Activated CD8-positive, alpha-beta memory T cell treated with anti-CD3 and anti-CD28 coated beads, Interleukin-2, amount 50 U/mL, for 1 hour (primary cell): ENCODE data around the gene PPP2R2D.

ENCODE experiments used
- DNase-seq: peaks from one replicate; pipeline ENCODE4 v3.0.0-alpha.2; 2020; ENCODE audit errors: extremely low read depth

Gene PPP2R2D

DNA sequence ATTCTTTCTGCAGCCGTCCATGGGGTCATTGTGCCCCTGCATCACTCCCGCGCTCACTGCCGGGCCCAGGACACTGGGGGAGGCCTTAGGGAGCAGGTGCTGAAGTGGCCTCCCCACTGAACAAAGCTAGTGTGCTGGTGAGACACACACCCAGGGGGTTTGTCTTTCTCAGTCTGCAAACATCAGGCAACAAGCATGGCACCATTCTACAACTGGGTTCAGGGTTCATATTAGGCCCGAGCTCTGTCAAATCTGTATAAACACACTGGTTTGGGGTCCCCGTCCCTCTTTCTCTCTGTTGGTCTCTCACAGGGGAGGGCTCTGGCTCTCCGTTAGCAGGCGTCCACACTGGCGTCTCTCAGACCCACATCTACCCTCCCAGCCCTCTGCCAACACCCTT is 11.1 kb upstream of the PPP2R2D start:
- DNase-seq, result no peak

- no peak for DNase-seq
Observed at GRCh38 chr10:131890276-131891195, 10.3 kb upstream of the PPP2R2D start.

DNA sequence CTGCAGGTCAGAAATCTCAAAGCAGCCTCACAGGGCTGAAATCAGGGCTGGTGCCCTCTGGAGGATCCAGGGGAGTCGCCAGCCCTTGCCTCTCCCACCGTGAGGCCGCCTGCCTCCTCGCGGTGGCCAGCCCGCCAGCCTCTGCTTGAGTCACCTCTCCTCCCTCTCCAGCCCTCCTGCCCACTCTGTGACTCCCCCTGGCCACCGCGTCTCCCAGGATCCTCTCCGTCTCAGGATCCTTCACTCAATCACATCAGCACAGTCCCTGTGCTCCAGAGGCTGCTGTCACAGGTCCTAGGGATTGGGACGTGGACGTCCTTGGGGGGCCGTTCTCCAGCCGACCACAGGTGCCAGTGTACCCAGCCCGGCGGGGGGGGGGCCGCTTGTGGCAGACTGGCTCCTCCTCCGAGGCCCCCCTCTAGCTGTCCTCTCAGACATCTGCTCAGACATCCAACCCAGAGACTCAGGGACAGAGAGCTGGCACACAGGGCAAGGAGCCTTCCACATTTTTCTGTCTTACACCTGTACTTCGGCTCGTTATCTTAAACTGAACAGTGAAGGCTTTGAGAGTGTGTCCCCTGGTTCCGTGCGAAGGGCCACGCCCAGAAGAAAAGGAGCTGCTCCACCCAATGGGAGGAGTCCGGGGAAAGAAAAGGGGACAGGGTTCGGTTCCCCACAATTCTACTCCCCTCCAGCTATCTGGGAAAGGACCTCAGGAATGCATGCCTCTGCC is 9.4 kb upstream of the PPP2R2D start:
- DNase-seq, result no peak

DNA sequence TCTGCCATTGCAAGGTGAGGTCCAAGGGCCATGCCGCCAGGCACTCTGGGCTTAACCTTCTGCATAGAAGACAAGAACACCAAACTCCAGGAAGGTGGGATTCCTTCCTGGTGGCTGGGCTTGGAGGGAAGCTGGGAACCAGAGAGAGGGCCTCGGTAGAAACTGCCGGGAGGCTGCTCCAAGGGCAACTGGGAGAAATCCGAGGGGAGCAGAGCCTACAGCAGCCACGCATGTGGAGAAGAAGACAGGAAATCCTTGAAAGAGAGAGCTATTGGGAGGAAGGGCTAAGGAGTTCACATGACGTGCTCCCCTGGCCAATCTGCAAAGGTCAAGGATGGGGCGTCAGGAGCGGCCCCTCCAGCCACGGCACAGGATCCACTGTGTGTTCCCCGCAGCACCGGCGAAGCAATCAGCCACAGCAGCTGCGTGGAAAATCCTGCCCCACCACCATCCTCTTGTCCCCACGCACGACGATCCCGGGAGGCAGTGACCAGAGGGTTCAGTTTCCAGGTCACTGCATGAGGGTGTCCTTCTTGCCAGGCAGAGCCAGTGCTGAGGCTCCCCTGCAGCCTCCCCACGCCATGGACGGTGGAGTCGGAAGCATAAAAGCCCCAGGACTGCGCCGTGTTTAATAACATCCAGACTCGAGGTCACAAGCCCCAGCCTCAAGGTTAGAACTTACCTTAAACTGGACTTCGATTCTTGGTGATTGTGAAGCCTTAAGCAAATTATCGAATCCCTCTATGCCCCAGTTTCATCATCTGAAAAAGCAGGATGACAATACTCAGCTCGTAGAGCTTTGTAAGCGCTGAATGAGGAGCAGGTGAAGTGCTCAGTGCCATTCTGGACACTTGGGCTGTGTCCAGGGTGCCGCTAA is 8.6 kb upstream of the PPP2R2D start:
- no peak for DNase-seq

- no peak for DNase-seq
Observed at GRCh38 chr10:131892806-131893675, 7.8 kb upstream of the PPP2R2D start.

- no peak for DNase-seq
Observed at GRCh38 chr10:131895116-131895515, 5.7 kb upstream of the PPP2R2D start.

GRCh38 chr10:131896403-131896802 is 4.4 kb upstream of the PPP2R2D start:
- DNase-seq, result no peak

DNA sequence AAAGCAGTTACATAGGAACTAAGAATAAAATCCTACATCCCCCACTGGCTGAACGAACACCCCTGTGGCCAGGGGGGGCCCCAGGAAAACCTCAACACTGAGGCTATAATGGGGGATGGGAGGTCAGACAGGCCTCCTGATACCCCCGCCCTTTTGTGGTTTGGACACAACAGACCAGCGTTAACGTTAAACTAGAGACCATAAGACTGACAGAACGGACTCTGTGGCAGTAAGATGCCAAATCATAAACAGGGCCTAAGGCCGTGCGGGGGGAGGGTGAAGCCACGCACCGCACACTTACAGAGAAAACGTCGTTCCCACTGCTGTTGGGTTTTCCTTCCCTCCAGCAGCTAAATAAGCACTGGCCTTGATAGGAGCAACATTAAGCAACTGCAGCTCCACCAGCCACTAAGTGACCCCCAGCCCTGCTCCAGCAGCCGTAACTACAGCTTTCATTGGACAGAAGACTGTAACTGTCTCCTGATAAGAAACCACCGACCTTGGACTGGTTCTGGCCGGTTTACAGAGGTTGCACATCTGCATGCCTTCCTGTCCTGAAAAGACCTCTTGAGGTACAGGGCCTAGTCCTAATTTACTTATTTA is 3.4 kb upstream of the PPP2R2D start:
- no peak for DNase-seq

DNA sequence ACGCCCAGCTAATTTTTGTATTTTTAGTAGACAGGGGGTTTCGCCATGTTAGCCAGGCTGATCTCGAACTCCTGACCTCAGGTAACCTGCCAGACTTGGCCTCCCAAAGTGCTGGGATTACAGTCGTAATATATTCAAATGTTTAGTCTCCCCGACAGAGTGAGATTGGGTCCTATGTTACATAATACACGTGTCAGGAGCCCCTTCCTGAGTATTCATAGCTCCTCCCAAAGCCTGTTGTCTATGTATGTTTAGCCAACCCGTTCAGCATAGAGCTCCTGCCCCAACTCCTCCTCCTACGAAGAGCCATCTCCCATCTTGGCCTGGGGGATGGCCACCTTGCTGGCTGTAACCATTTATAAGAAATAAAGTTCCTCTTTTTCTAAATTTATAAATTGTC is 2.7 kb upstream of the PPP2R2D start:
- DNase-seq, result no peak

DNA sequence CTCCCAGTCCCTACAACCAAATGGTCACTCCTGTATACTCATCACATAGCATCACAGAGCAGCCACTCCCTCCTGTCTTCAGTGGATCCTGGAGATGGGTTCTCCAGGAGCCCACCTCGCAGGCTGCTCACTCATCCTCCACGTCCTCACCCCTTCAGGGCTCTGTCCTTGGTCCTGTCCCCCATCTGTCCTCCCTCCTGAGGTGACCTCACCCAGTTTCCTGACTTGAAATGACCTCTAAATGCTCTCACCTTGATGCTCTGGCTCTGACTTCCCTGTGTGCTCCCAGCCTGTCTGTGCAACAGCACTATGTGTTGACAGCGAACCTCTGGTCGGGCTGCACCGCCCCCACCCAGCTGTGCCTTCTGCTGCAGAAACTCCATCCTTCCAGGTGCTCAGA is 2.1 kb upstream of the PPP2R2D start:
- DNase-seq, result no peak

- no peak for DNase-seq
Observed at GRCh38 chr10:131899116-131899690, 1.6 kb upstream of the PPP2R2D start.

- DNase-seq, result no peak
Observed at GRCh38 chr10:131899695-131900349, 986 bp upstream of the PPP2R2D start.

- no peak for DNase-seq
Observed at GRCh38 chr10:131901181-131901829, 497 bp downstream of the PPP2R2D start.

DNA sequence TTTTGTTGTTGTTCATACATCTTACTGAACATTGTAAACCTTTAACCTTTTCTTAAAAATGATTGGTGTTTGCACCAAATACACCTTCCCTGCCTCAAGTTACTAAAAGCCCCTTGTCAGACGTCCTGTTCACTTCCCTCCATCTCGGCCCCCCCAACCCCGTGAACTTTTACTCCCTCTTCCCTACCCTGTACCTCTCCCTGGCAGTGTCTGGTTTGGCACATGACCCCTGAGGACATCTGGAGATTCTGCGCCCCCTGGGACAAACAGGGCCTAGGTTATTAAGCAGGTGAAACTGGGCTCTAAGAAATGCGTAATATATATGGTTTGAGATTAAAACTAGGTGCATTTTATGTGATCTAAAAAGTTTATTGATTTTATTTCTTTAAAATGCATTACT is 1.4 kb downstream of the PPP2R2D start:
- no peak for DNase-seq

- DNase-seq, result no peak
Observed at GRCh38 chr10:131902691-131903090, 1.9 kb downstream of the PPP2R2D start.

DNA sequence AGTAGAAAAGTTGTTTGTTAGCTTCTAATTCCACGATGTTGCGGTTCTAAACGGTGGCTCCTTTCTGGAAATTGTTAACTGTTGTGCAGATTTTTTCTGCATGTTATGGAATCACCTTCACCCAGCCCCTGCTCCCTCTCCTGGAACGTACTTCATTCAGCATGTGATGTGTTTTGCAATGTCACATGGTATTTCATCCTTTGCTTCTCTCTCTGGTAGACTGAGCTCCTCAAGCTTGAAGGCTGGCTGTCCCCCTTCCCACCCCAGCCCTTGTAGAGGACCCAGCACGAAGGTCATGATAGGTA is 4.4 kb downstream of the PPP2R2D start:
- no peak for DNase-seq

DNA sequence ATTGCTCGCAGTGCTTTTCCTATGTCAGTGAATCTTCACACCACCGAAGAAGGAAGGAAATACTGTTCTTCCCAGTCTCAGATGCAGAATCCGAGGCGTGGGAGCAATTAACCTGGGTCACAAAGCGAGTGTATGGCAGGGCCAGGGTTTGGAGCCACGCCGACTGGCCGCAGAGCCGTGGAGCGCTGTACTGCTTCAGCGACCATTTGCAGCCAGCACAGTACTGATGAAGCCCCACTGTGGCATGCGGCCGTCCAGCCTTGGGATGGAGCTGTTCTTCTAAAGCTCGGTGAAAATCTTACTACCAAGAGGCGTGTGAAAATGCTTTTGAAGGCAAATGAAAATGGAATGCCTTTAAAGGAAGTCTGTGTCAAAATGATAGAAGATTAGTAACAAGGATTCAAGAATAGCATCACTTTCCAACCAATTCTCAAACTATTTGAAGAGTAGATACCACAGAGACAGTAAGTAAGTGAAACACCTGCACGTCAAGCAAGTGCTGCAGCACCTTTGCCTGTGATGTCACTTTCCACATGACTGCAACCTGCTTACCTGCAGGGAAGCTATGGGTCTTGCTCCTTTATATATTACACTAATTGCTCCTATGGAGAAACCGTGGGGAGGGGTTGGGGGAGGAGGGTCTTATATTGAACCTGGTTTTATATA is 4.9 kb downstream of the PPP2R2D start:
- no peak for DNase-seq

- DNase-seq, result no peak
Observed at GRCh38 chr10:131906269-131906639, 5.4 kb downstream of the PPP2R2D start.

DNA sequence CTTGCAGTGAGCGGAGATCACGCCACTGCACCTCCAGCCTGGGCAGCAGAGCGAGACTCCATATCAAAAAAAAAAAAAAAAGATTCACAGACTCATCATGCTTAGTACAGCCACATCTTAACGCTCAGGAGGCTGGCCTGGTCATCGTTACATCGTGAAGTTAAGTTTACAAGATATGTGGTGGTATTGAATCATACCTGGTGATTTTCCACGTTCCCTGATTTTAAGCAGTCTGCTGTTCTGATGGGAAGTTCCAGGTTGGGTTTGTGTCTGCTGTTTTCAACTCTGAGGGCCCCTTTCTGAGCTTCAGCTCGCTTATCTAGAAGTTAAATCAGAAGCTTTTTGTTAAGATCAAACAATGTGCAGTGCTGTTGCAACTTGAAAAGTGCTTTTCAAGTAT is 6.9 kb downstream of the PPP2R2D start:
- DNase-seq, result no peak
